CD4-positive, alpha-beta memory T cell (primary cell): ENCODE data around the gene PDCD7. TPM values are rescaled to one million over a fixed set of nuclear protein-coding genes. Genes with fewer than 3 reads are reported as not detected.
A peak's percentile ranks its signal among the peaks of the same experiment; 100 is the strongest.

Experiments
- CTCF ChIA-PET: fragments of 350-600 bp; sonication (Branson Sonifier 250); formaldehyde crosslinking; loops from one replicate; lab custom pipeline; 2021; ENCODE audit warnings: inconsistent platforms; ENCODE audit not compliant: partially characterized antibody; lab: Charles Lee
- POLR2A ChIA-PET: fragments of 350-600 bp; sonication (Branson Sonifier 250); formaldehyde crosslinking; loops from one replicate; lab custom pipeline; 2021; ENCODE audit not compliant: partially characterized antibody; lab: Charles Lee
- DNase-seq, 5 donors: peaks; one replicate each; pipeline versions ENCODE4 v3.0.0 to v3.0.0-alpha.2; 2020 to 2022; ENCODE audit warnings: mixed read lengths in 1 of 5
- H3K27ac ChIP-seq: one replicate; pipeline ENCODE4 v1.7.0; 2013; ENCODE audit warnings: low read depth, low read length
- H3K27me3 ChIP-seq: 2 replicates; pipeline ENCODE4 v1.7.0; 2013; ENCODE audit warnings: mild to moderate bottlenecking, low read length, moderate library complexity; ENCODE audit not compliant: insufficient read depth
- H3K36me3 ChIP-seq: 2 replicates; pipeline ENCODE4 v1.7.0; 2013; ENCODE audit warnings: mild to moderate bottlenecking, low read length, moderate library complexity; ENCODE audit not compliant: insufficient read depth
- H3K4me1 ChIP-seq: 2 replicates; pipeline ENCODE4 v1.7.0; 2013; ENCODE audit warnings: mild to moderate bottlenecking, low read length, moderate library complexity; ENCODE audit not compliant: insufficient read depth
- H3K4me3 ChIP-seq, 2 donors: one replicate each; pipeline ENCODE4 v1.7.0; 2013; ENCODE audit warnings: low read length in 2 of 2, mild to moderate bottlenecking in 1 of 2
- H3K9me3 ChIP-seq, 2 donors: one replicate each; pipeline ENCODE4 v1.7.0; 2013; ENCODE audit warnings: low read length in 2 of 2, control low read depth in 1 of 2; ENCODE audit not compliant: control insufficient read depth in 1 of 2
- H3K27ac Mint-ChIP-seq, 7 donors: one replicate each; pipeline ENCODE4 v1.8.0; 2020 to 2021; ENCODE audit warnings: mixed read lengths in 7 of 7, mild to moderate bottlenecking in 6 of 7, inconsistent platforms in 3 of 7, moderate library complexity in 3 of 7
- H3K27me3 Mint-ChIP-seq, 2 donors: one replicate each; pipeline ENCODE4 v1.8.0; 2020 to 2021; ENCODE audit warnings: mixed read lengths in 2 of 2
- H3K36me3 Mint-ChIP-seq, 2 donors: one replicate each; pipeline ENCODE4 v1.8.0; 2020 to 2021; ENCODE audit warnings: mixed read lengths in 2 of 2, inconsistent platforms in 1 of 2, mild to moderate bottlenecking in 1 of 2
- H3K4me1 Mint-ChIP-seq, 4 donors: one replicate each; pipeline ENCODE4 v1.8.0; 2020 to 2021; ENCODE audit warnings: mixed read lengths in 4 of 4, mild to moderate bottlenecking in 1 of 4
- H3K4me3 Mint-ChIP-seq, 8 donors: one replicate each; pipeline ENCODE4 v1.8.0; 2020 to 2021; ENCODE audit warnings: mixed read lengths in 8 of 8, mild to moderate bottlenecking in 7 of 8, moderate library complexity in 6 of 8, inconsistent platforms in 3 of 8
- H3K9me3 Mint-ChIP-seq, 8 donors: one replicate each; pipeline ENCODE4 v1.8.0; 2020 to 2021; ENCODE audit warnings: mixed read lengths in 8 of 8, mild to moderate bottlenecking in 5 of 8, inconsistent platforms in 3 of 8, moderate library complexity in 1 of 8
- intact Hi-C: fragments of 100-400 bp; cut with micrococcal nuclease; formaldehyde crosslinking; loops from one replicate; pipeline ENCODE4 v1.15.1; 2023
- polyA plus RNA-seq, 2 donors: library from polyadenylated mRNA; unstranded; fragments of 300-500 nt; fragmentation: Illumina TruSeq; gene quantifications; one replicate each; pipeline ENCODE4 v1.2.3, GENCODE V29; 2021
- total RNA-seq, 2 experiments: library from RNA; stranded (reverse); gene quantifications; one replicate each; pipeline ENCODE4 v1.2.3, GENCODE V29; 2021

PDCD7 gene
- total and polyA plus RNA-seq, 4 experiments from 2014 or later: 8.8 to 40.5 (median 22.8) TPM

DNA sequence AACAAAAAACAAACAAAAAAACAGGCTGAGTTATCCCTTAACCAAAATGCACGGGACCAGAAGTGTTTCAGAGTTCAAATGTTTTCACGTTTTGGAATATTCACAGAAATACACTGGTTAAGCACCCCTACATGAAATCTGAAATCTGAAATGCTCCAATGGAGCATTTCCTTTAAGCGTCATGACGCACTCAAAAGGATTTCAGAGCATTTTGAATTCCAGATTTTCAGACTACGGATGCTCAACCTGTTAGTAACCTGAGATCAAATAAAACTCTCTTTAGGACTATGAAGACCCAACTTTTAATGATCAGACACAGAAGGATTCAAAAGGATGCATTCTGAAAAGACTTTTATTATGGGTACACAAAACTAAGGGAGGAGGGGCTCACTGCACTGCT is 41.9 kb upstream of the PDCD7 start:
- peak overlapping the region in 1 of 7 donors; percentile 12 for H3K27ac Mint-ChIP-seq

GRCh38 chr15:65174509-65174908 is 40.9 kb upstream of the PDCD7 start:
- DNase-seq: no peak
- Histone ChIP-seq H3K27me3 (no peaks in the 10 kb centered on the region), H3K9me3 (no peaks in the 10 kb centered on the region), H3K36me3 (peaks cover 57% of the 10 kb centered on the region), H3K4me1 (peaks cover 4% of the 10 kb centered on the region), H3K4me3 (no peak overlapping the region), H3K27ac (no peak overlapping the region)
- no peak overlapping the region for H3K27ac Mint-ChIP-seq
- H3K27me3 Mint-ChIP-seq: no peaks in the 10 kb centered on the region
- peaks cover 5 to 10% (median 9%) of the 10 kb centered on the region in 4 donors for H3K4me1 Mint-ChIP-seq
- POLR2A ChIA-PET: interaction anchor here (0.8 to 1.2 kb wide), 2 partner anchors 8 to 11 kb away, joined by 3 read pairs; partner anchors contain the start of gene CLPX
- intact Hi-C loops: no loop called here
- H3K36me3 Mint-ChIP-seq: peaks cover 19 to 55% of the 10 kb centered on the region in 2 donors
- H3K9me3 Mint-ChIP-seq: no peaks in the 10 kb centered on the region
- CTCF ChIA-PET: interaction anchor here (0.7 kb wide), 1 partner anchor 12 kb away, joined by 3 read pairs; no protein-coding TSS in a partner anchor
- H3K4me3 Mint-ChIP-seq: no peak overlapping the region

More for the DNA sequence above, 41.9 kb upstream of the PDCD7 start:
- no peak for DNase-seq
- CTCF ChIA-PET: no interaction called here
- intact Hi-C loops: no loop called here
- POLR2A ChIA-PET: no interaction called here
- H3K4me3 Mint-ChIP-seq: no peak overlapping the region
- H3K36me3 Mint-ChIP-seq: peaks cover 19 to 55% of the 10 kb centered on the region in 2 donors
- peaks cover 60% of the 10 kb centered on the region for H3K36me3 ChIP-seq
- H3K4me1 ChIP-seq: peaks cover 14% of the 10 kb centered on the region
- H3K9me3 ChIP-seq: no peaks in the 10 kb centered on the region
- no peak overlapping the region for H3K27ac ChIP-seq
- no peak overlapping the region for H3K4me3 ChIP-seq
- peaks cover 5 to 16% (median 11%) of the 10 kb centered on the region in 4 donors for H3K4me1 Mint-ChIP-seq
- H3K27me3 ChIP-seq: no peaks in the 10 kb centered on the region
- H3K27me3 Mint-ChIP-seq: no peaks in the 10 kb centered on the region
- no peaks in the 10 kb centered on the region for H3K9me3 Mint-ChIP-seq

- intact Hi-C loops: no loop called here
- Mint-ChIP-seq H3K4me3 (no peak overlapping the region), H3K4me1 (peaks cover 5 to 10% (median 8%) of the 10 kb centered on the region in 4 donors), H3K36me3 (peaks cover 19 to 45% of the 10 kb centered on the region in 2 donors), H3K9me3 (no peaks in the 10 kb centered on the region), H3K27ac (peak overlapping the region in 1 of 7 donors; percentile 4), H3K27me3 (no peaks in the 10 kb centered on the region)
- Histone ChIP-seq H3K27me3 (no peaks in the 10 kb centered on the region), H3K9me3 (no peaks in the 10 kb centered on the region), H3K4me3 (no peak overlapping the region), H3K27ac (no peak overlapping the region), H3K4me1 (no peaks in the 10 kb centered on the region), H3K36me3 (peaks cover 46% of the 10 kb centered on the region)
- CTCF ChIA-PET: no interaction called here
- POLR2A ChIA-PET: no interaction called here
- DNase-seq: no peak
These were observed 38.9 kb upstream of the PDCD7 start for GRCh38 chr15:65172531-65172930.

DNA sequence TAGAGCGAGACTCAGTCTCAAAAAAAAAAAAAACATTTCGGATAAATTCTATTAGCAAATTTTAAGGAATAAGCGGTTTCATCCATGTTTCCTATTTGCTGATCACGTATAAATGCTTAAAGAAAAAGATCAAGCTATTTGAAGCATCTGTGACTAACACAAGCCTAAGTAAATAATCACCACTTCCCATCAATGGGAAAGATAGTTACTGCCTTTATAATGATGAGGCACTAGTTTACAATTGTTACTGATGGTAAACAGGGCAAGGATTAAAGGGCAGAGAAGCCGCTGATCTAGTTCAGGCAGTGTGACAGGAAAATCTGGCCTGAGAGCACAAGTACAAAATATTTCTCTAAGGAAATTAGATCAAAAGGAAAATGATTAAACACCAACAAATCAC is 37.8 kb upstream of the PDCD7 start:
- Mint-ChIP-seq H3K27me3 (no peaks in the 10 kb centered on the region), H3K4me1 (peaks cover 6 to 12% (median 9%) of the 10 kb centered on the region in 4 donors), H3K36me3 (peaks cover 20 to 42% of the 10 kb centered on the region in 2 donors), H3K27ac (no peak overlapping the region), H3K9me3 (no peaks in the 10 kb centered on the region), H3K4me3 (no peak overlapping the region)
- Histone ChIP-seq H3K27me3 (no peaks in the 10 kb centered on the region), H3K4me1 (no peaks in the 10 kb centered on the region), H3K9me3 (no peaks in the 10 kb centered on the region), H3K27ac (no peak overlapping the region), H3K4me3 (no peak overlapping the region), H3K36me3 (peaks cover 41% of the 10 kb centered on the region)
- POLR2A ChIA-PET: no interaction called here
- no peak for DNase-seq
- CTCF ChIA-PET: no interaction called here
- intact Hi-C loops: no loop called here

GRCh38 chr15:65165875-65166274 is 32.3 kb upstream of the PDCD7 start:
- no peak overlapping the region for H3K27ac ChIP-seq
- peaks cover 29% of the 10 kb centered on the region for H3K36me3 ChIP-seq
- Mint-ChIP-seq H3K27ac (peak overlapping the region in 1 of 7 donors; percentile 8), H3K9me3 (no peaks in the 10 kb centered on the region), H3K27me3 (no peaks in the 10 kb centered on the region), H3K4me1 (peaks cover 0 to 8% (median 3%) of the 10 kb centered on the region in 4 donors), H3K36me3 (peaks cover 11 to 29% of the 10 kb centered on the region in 2 donors), H3K4me3 (no peak overlapping the region)
- no peak overlapping the region for H3K4me3 ChIP-seq
- POLR2A ChIA-PET: interaction anchor here (1.0 kb wide), 1 partner anchor 8 kb away, joined by 3 read pairs; no protein-coding TSS in a partner anchor
- intact Hi-C loops: no loop called here
- H3K27me3 ChIP-seq: no peaks in the 10 kb centered on the region
- no peaks in the 10 kb centered on the region for H3K4me1 ChIP-seq
- no peaks in the 10 kb centered on the region for H3K9me3 ChIP-seq
- CTCF ChIA-PET: no interaction called here
- DNase-seq: no peak

- peaks cover 0 to 14% (median 5%) of the 10 kb centered on the region in 4 donors for H3K4me1 Mint-ChIP-seq
- H3K4me1 ChIP-seq: no peaks in the 10 kb centered on the region
- peaks cover 15 to 31% of the 10 kb centered on the region in 2 donors for H3K36me3 Mint-ChIP-seq
- intact Hi-C loops: no loop called here
- no peak overlapping the region for H3K27ac ChIP-seq
- H3K4me3 Mint-ChIP-seq: no peak overlapping the region
- no peak overlapping the region for H3K4me3 ChIP-seq
- no peak for DNase-seq
- no peaks in the 10 kb centered on the region for H3K27me3 Mint-ChIP-seq
- POLR2A ChIA-PET: interaction anchor here (0.7 to 1.4 kb wide), 3 partner anchors 21 to 140 kb away, joined by 3 to 4 read pairs (median 3); partner anchors contain the start of genes CLPX and RNU5B-1
- H3K27me3 ChIP-seq: no peaks in the 10 kb centered on the region
- H3K27ac Mint-ChIP-seq: no peak overlapping the region
- H3K9me3 ChIP-seq: no peaks in the 10 kb centered on the region
- no peaks in the 10 kb centered on the region for H3K9me3 Mint-ChIP-seq
- CTCF ChIA-PET: no interaction called here
- H3K36me3 ChIP-seq: peaks cover 24% of the 10 kb centered on the region
These were observed 30.5 kb upstream of the PDCD7 start for GRCh38 chr15:65164139-65164538.

DNA sequence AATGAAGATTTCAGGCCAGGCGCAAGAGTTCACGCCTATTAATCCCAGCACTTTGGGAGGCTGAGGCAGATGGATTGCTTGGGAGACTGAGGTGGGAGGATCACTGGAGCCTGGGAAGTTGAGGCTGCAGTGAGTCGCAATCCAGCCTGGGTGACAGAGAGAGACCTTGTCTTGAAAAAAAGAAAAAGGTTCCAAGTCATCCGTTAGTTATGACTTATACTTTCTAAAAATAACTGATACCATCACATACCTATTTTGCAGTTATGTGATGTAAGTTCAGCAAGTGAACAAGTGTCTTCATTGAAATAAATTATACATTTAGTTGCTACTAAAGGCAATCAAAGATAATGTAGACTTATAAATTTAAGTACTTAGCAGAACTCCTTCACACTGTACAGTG is 29.4 kb upstream of the PDCD7 start:
- peaks cover 31% of the 10 kb centered on the region for H3K36me3 ChIP-seq
- no peaks in the 10 kb centered on the region for H3K27me3 ChIP-seq
- no peaks in the 10 kb centered on the region for H3K4me1 ChIP-seq
- POLR2A ChIA-PET: interaction anchor here (1.5 kb wide), 1 partner anchor 124 kb away, joined by 3 read pairs; the partner anchor contains the start of gene PARP16
- no peaks in the 10 kb centered on the region for H3K9me3 ChIP-seq
- intact Hi-C loops: no loop called here
- peaks cover 15 to 34% of the 10 kb centered on the region in 2 donors for H3K36me3 Mint-ChIP-seq
- H3K27me3 Mint-ChIP-seq: no peaks in the 10 kb centered on the region
- H3K4me1 Mint-ChIP-seq: peaks cover 0 to 14% (median 5%) of the 10 kb centered on the region in 4 donors
- H3K4me3 Mint-ChIP-seq: no peak overlapping the region
- H3K27ac Mint-ChIP-seq: peak overlapping the region in 1 of 7 donors; percentile 7
- no peak for DNase-seq
- H3K4me3 ChIP-seq: no peak overlapping the region
- H3K9me3 Mint-ChIP-seq: no peaks in the 10 kb centered on the region
- CTCF ChIA-PET: no interaction called here
- no peak overlapping the region for H3K27ac ChIP-seq
